ENCODE measurements around the gene APMAP.

Gene APMAP

GRCh38 chr20:24992487-24993205 lies at the start of gene APMAP:
TSS of gene APMAP (minus strand) at chr20:24992751. CDS start at chr20:24992688, 63 bp downstream.
- peak; percentile 93 to 94 (median 94) for DNase-seq (ENCODE audit: low read depth in 3 of 3)

- DNase-seq (ENCODE audit: low read depth in 3 of 3): no peak
These were observed 49.4 kb upstream of the APMAP start for GRCh38 chr20:25041813-25042530.

- DNase-seq (ENCODE audit: low read depth in 3 of 3): no peak
These were observed 47.9 kb upstream of the APMAP start for GRCh38 chr20:25040438-25040831.

- DNase-seq (ENCODE audit: low read depth in 3 of 3): no peak
These were observed 47.3 kb upstream of the APMAP start for GRCh38 chr20:25039697-25040437.

- DNase-seq (ENCODE audit: low read depth in 3 of 3): no peak
These were observed 46.1 kb upstream of the APMAP start for GRCh38 chr20:25038591-25039015.

- DNase-seq (ENCODE audit: low read depth in 3 of 3): no peak
These were observed 45.5 kb upstream of the APMAP start for GRCh38 chr20:25038103-25038410.

- DNase-seq (ENCODE audit: low read depth in 3 of 3): no peak
These were observed 44.9 kb upstream of the APMAP start for GRCh38 chr20:25037288-25038102.

GRCh38 chr20:25036331-25036936 lies 43.9 kb upstream of the APMAP start:
- DNase-seq (ENCODE audit: low read depth in 3 of 3): no peak

- DNase-seq (ENCODE audit: low read depth in 3 of 3): no peak
These were observed 43.4 kb upstream of the APMAP start for GRCh38 chr20:25035921-25036320.

- DNase-seq (ENCODE audit: low read depth in 3 of 3): no peak
These were observed 41.4 kb upstream of the APMAP start for GRCh38 chr20:25033924-25034300.

GRCh38 chr20:25033265-25033923 lies 40.8 kb upstream of the APMAP start:
- DNase-seq (ENCODE audit: low read depth in 3 of 3): no peak

- no peak for DNase-seq (ENCODE audit: low read depth in 3 of 3)
These were observed 40.1 kb upstream of the APMAP start for GRCh38 chr20:25032478-25033264.

- no peak for DNase-seq (ENCODE audit: low read depth in 3 of 3)
These were observed 39.5 kb upstream of the APMAP start for GRCh38 chr20:25032065-25032477.

- DNase-seq (ENCODE audit: low read depth in 3 of 3): no peak
These were observed 38.7 kb upstream of the APMAP start for GRCh38 chr20:25031241-25031640.

- no peak for DNase-seq (ENCODE audit: low read depth in 3 of 3)
These were observed 38.2 kb upstream of the APMAP start for GRCh38 chr20:25030649-25031207.

GRCh38 chr20:25030007-25030648 lies 37.6 kb upstream of the APMAP start:
- no peak for DNase-seq (ENCODE audit: low read depth in 3 of 3)

- no peak for DNase-seq (ENCODE audit: low read depth in 3 of 3)
These were observed 33.5 kb upstream of the APMAP start for GRCh38 chr20:25025986-25026605.

- no peak for DNase-seq (ENCODE audit: low read depth in 3 of 3)
These were observed 32.7 kb upstream of the APMAP start for GRCh38 chr20:25025091-25025861.
